ENCODE data around the gene PTCSC3.

GRCh38 chr14:36212987-36213386 is 36.5 kb upstream of the PTCSC3 start:
- no peak for TF ChIP-seq CTCF (IDR thresholded peaks at IDR 0.05; ENCODE audit: insufficient read depth, low read length)
- TF ChIP-seq POLR2AphosphoS5 (IDR thresholded peaks at IDR 0.05; ENCODE audit: low read depth) = no peak
- TF ChIP-seq REST (IDR thresholded peaks at IDR 0.05; ENCODE audit: insufficient replicate concordance, low read depth) = no peak

All from HL-60 (cell line).